CD4-positive, alpha-beta T cell treated with Interleukin-17A for 4 hours (primary cell): Measurements from ENCODE around the gene CCSER1.
"Not testable (repeated sequence)": the region's sequence is repeated elsewhere in the genome, so short reads cannot be mapped to it uniquely, and the experiment has no call there.

Experiments
- DNase-seq: peaks from one replicate; pipeline ENCODE4 v3.0.0-alpha.2; 2020; ENCODE audit warnings: mixed read lengths

The CCSER1 gene

GRCh38 chr4:90449626-90450025 is 322.4 kb downstream of the CCSER1 start:
- DNase-seq: no peak

GRCh38 chr4:90456891-90457290 is 329.7 kb downstream of the CCSER1 start:
- DNase-seq: no peak

- no peak for DNase-seq
Observed at GRCh38 chr4:90457817-90458216, 330.6 kb downstream of the CCSER1 start.

GRCh38 chr4:90458576-90458975 is 331.4 kb downstream of the CCSER1 start:
- no peak for DNase-seq

GRCh38 chr4:90474484-90474883 is 347.3 kb downstream of the CCSER1 start:
- DNase-seq: no peak

GRCh38 chr4:90476019-90476418 is 348.8 kb downstream of the CCSER1 start:
- DNase-seq: no peak

GRCh38 chr4:90476586-90476985 is 349.4 kb downstream of the CCSER1 start:
- DNase-seq: no peak

GRCh38 chr4:90484894-90485293 is 357.7 kb downstream of the CCSER1 start:
- not testable (repeated sequence) for DNase-seq

GRCh38 chr4:90486346-90486745 is 359.2 kb downstream of the CCSER1 start:
- DNase-seq: no peak

- no peak for DNase-seq
Observed at GRCh38 chr4:90495211-90495610, 368.0 kb downstream of the CCSER1 start.

GRCh38 chr4:90495936-90496335 is 368.7 kb downstream of the CCSER1 start:
- no peak for DNase-seq

- DNase-seq: no peak
Observed at GRCh38 chr4:90498175-90498574, 371.0 kb downstream of the CCSER1 start.

- DNase-seq: no peak
Observed at GRCh38 chr4:90503677-90504076, 376.5 kb downstream of the CCSER1 start.

GRCh38 chr4:90515191-90515590 is 388.0 kb downstream of the CCSER1 start:
- no peak for DNase-seq

- no peak for DNase-seq
Observed at GRCh38 chr4:90528551-90528950, 401.4 kb downstream of the CCSER1 start.

- DNase-seq: no peak
Observed at GRCh38 chr4:90536408-90536807, 409.2 kb downstream of the CCSER1 start.

GRCh38 chr4:90537491-90537890 is 410.3 kb downstream of the CCSER1 start:
- no peak for DNase-seq

- no peak for DNase-seq
Observed at GRCh38 chr4:90540536-90540935, 413.3 kb downstream of the CCSER1 start.

GRCh38 chr4:90542216-90542615 is 415.0 kb downstream of the CCSER1 start:
- no peak for DNase-seq

- no peak for DNase-seq
Observed at GRCh38 chr4:90543419-90544170, 416.4 kb downstream of the CCSER1 start.

- no peak for DNase-seq
Observed at GRCh38 chr4:90544532-90545045, 417.4 kb downstream of the CCSER1 start.

- no peak for DNase-seq
Observed at GRCh38 chr4:90545380-90545779, 418.2 kb downstream of the CCSER1 start.

GRCh38 chr4:90546114-90546513 is 418.9 kb downstream of the CCSER1 start:
- no peak for DNase-seq

GRCh38 chr4:90570615-90571014 is 443.4 kb downstream of the CCSER1 start:
- DNase-seq: no peak

GRCh38 chr4:90572996-90573395 is 445.8 kb downstream of the CCSER1 start:
- DNase-seq: no peak
